Skin epidermis (tissue), 12 donors: ENCODE measurements around the gene HRH4.

Experiments used
- H3K27ac ChIP-seq, 21 experiments: fragments of 200-600 bp; sonication (generic) in 11 of 21; one replicate each; pipeline ENCODE4 v1.5.0; 2020; ENCODE audit warnings: mild to moderate bottlenecking in 3 of 21, inconsistent platforms in 2 of 21, moderate library complexity in 2 of 21
- H3K4me3 ChIP-seq, 7 experiments: fragments of 200-600 bp; sonication (generic) in 2 of 7; one replicate each; pipeline ENCODE4 v1.5.0; 2020; ENCODE audit warnings: inconsistent platforms in 2 of 7, mild to moderate bottlenecking in 2 of 7, moderate library complexity in 1 of 7

The HRH4 gene

GRCh38 chr18:24460388-24460787, at the start of gene HRH4:
Gene HRH4, plus strand, starts transcription at chr18:24460637. Its CDS starts 92 bp downstream, at chr18:24460729.
- Histone ChIP-seq H3K4me3 (no peak within 1 kb of the TSS), H3K27ac (no peak within 1 kb of the TSS)

- H3K4me3 ChIP-seq = no peak overlapping the region
- no peak overlapping the region for H3K27ac ChIP-seq
Measured at GRCh38 chr18:24413148-24413547, 47.3 kb upstream of the HRH4 start.

- no peak overlapping the region for H3K4me3 ChIP-seq
- H3K27ac ChIP-seq = no peak overlapping the region
Measured at GRCh38 chr18:24414349-24415003, 46.0 kb upstream of the HRH4 start.

- no peak overlapping the region for H3K4me3 ChIP-seq
- H3K27ac ChIP-seq = no peak overlapping the region
Measured at GRCh38 chr18:24417480-24417879, 43.0 kb upstream of the HRH4 start.

GRCh38 chr18:24420551-24420950, 39.9 kb upstream of the HRH4 start:
- no peak overlapping the region for H3K27ac ChIP-seq

GRCh38 chr18:24421831-24422230, 38.6 kb upstream of the HRH4 start:
- Histone ChIP-seq H3K27ac (no peak overlapping the region), H3K4me3 (no peak overlapping the region)

More at GRCh38 chr18:24420551-24420950, 39.9 kb upstream of the HRH4 start:
- H3K4me3 ChIP-seq = no peak overlapping the region

- Histone ChIP-seq H3K4me3 (peak overlapping the region; percentile 64 to 82 (median 78)), H3K27ac (peak overlapping the region in 20 of 21 experiments; percentile 52 to 93 (median 83))
Measured at GRCh38 chr18:24426073-24426397, 34.4 kb upstream of the HRH4 start.

- H3K27ac ChIP-seq = peak within 1 kb of the TSS; percentile 52 to 93 (median 83)
- peak within 1 kb of the TSS; percentile 64 to 82 (median 78) for H3K4me3 ChIP-seq
Measured at GRCh38 chr18:24426398-24427294, 33.8 kb upstream of the HRH4 start, which contains the start of gene IMPACT. Gene IMPACT, plus strand, starts transcription at chr18:24426670. Its CDS starts 87 bp downstream, at chr18:24426757.

- Histone ChIP-seq H3K4me3 (peak overlapping the region in 6 of 7 experiments; percentile 64 to 82 (median 76)), H3K27ac (peak overlapping the region in 2 of 21 experiments; percentile 71 to 86)
Measured at GRCh38 chr18:24427484-24427883, 33.0 kb upstream of the HRH4 start.

GRCh38 chr18:24428709-24429108, 31.7 kb upstream of the HRH4 start:
- Histone ChIP-seq H3K4me3 (no peak overlapping the region), H3K27ac (no peak overlapping the region)

- Histone ChIP-seq H3K4me3 (no peak overlapping the region), H3K27ac (no peak overlapping the region)
Measured at GRCh38 chr18:24429188-24429587, 31.2 kb upstream of the HRH4 start.

GRCh38 chr18:24432618-24433017, 27.8 kb upstream of the HRH4 start:
- no peak overlapping the region for H3K4me3 ChIP-seq
- no peak overlapping the region for H3K27ac ChIP-seq

GRCh38 chr18:24436939-24437338, 23.5 kb upstream of the HRH4 start:
- Histone ChIP-seq H3K27ac (no peak overlapping the region), H3K4me3 (no peak overlapping the region)

GRCh38 chr18:24443870-24444269, 16.6 kb upstream of the HRH4 start:
- no peak overlapping the region for H3K27ac ChIP-seq
- no peak overlapping the region for H3K4me3 ChIP-seq

- no peak overlapping the region for H3K4me3 ChIP-seq
- H3K27ac ChIP-seq = no peak overlapping the region
Measured at GRCh38 chr18:24446453-24446852, 14.0 kb upstream of the HRH4 start.

- no peak overlapping the region for H3K27ac ChIP-seq
- no peak overlapping the region for H3K4me3 ChIP-seq
Measured at GRCh38 chr18:24446953-24447538, 13.4 kb upstream of the HRH4 start.

GRCh38 chr18:24447961-24448360, 12.5 kb upstream of the HRH4 start:
- no peak overlapping the region for H3K27ac ChIP-seq

GRCh38 chr18:24456549-24456948, 3.9 kb upstream of the HRH4 start:
- no peak overlapping the region for H3K4me3 ChIP-seq
- H3K27ac ChIP-seq = no peak overlapping the region

More at GRCh38 chr18:24447961-24448360, 12.5 kb upstream of the HRH4 start:
- H3K4me3 ChIP-seq = no peak overlapping the region

GRCh38 chr18:24459772-24460171, 665 bp upstream of the HRH4 start:
- H3K4me3 ChIP-seq = no peak overlapping the region
- no peak overlapping the region for H3K27ac ChIP-seq

- peak overlapping the region in 1 of 21 experiments; percentile 14 for H3K27ac ChIP-seq
- H3K4me3 ChIP-seq = no peak overlapping the region
Measured at GRCh38 chr18:24461996-24462395, 1.6 kb downstream of the HRH4 start.
